ENCODE data around the gene AMH.
"Not testable (repeated sequence)": the region's sequence is repeated elsewhere in the genome, so short reads cannot be mapped to it uniquely, and the experiment has no call there.

Gene AMH

DNA sequence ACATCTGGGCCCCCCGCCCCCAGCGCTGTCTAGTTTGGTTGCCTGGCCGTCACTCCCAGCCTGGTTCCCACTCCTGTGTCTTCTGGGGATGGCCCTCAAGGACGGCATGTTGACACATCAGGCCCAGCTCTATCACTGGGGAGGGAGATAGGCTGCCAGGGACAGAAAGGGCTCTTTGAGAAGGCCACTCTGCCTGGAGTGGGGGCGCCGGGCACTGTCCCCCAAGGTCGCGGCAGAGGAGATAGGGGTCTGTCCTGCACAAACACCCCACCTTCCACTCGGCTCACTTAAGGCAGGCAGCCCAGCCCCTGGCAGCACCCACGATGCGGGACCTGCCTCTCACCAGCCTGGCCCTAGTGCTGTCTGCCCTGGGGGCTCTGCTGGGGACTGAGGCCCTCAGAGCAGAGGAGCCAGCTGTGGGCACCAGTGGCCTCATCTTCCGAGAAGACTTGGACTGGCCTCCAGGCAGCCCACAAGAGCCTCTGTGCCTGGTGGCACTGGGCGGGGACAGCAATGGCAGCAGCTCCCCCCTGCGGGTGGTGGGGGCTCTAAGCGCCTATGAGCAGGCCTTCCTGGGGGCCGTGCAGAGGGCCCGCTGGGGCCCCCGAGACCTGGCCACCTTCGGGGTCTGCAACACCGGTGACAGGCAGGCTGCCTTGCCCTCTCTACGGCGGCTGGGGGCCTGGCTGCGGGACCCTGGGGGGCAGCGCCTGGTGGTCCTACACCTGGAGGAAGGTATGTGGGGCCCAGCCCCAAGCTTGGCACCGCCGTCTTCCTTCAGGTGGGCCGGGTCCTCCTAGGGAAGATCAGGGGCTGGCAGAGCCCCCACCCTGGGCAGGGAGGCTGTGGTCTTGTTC lies at the start of gene AMH:
AMH (plus strand) TSS at position 314 of the 857 bp plus-strand sequence; CDS start at position 324, 10 bp downstream.
- DNase-seq (ENCODE audit: low spot score): no peak

DNA sequence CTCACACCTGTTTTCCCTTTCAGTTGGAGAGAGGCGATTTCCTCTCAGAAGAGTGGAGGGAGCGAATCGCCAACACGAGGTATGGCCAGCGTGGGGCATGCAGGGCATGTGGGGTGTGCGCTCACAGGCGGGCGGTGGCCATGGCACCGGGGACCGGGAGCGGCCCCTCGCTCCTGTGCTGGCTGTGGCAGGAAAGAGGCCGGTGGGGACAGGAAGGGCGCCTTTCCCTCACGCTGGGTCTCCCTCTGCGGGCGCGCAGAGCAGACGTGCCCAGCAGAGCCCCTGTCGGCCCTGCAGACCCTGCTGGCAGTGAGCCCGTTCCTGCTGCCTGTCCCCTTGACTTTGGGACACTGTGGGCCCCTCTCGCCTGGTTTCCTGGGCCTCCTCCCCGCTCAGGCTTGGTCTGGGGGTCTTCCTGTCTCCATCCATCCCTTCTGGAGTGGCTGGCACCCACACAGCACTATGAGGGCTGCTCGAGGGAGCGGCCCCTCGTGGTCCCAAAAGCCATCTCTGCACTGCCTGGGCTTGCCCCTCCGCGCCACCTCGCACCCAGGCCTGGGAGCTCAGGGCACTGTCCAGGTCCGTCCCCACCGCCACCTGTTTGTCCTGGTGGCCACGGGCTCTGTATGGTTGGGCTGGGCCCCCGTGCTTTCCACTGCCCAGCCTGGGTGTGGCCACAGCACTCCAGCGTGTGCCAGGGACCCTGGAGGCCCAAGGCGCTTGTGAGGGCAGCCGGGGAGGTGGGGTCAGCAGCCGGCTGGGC lies 49.1 kb upstream of the AMH start:
- DNase-seq (ENCODE audit: low spot score): no peak

DNA sequence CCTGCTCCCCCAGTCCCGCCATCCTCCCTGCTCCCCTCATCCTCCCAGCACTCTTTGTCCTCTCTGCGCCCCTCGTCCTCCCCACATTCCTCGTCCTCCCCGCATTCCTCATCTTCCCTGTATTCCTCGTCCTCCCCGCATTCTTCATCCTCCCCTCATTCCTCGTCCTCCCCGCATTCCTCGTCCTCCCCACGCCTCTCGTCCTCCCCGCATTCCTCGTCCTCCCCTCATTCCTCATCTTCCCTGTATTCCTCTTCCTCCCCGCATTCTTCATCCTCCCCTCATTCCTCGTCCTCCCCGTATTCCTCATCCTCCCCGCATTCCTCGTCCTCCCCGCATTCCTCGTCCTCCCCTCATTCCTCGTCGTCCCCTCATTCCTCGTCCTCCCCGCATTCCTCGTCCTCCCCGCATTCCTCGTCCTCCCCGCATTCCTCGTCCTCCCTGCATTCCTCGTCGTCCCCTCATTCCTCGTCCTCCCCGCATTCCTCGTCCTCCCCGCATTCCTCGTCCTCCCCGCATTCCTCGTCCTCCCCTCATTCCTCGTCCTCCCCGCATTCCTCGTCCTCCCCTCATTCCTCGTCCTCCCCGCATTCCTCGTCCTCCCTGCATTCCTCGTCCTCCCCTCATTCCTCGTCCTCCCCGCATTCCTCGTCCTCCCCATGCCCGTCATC lies 48.4 kb upstream of the AMH start:
- not testable (repeated sequence) for DNase-seq (ENCODE audit: low spot score)

DNA sequence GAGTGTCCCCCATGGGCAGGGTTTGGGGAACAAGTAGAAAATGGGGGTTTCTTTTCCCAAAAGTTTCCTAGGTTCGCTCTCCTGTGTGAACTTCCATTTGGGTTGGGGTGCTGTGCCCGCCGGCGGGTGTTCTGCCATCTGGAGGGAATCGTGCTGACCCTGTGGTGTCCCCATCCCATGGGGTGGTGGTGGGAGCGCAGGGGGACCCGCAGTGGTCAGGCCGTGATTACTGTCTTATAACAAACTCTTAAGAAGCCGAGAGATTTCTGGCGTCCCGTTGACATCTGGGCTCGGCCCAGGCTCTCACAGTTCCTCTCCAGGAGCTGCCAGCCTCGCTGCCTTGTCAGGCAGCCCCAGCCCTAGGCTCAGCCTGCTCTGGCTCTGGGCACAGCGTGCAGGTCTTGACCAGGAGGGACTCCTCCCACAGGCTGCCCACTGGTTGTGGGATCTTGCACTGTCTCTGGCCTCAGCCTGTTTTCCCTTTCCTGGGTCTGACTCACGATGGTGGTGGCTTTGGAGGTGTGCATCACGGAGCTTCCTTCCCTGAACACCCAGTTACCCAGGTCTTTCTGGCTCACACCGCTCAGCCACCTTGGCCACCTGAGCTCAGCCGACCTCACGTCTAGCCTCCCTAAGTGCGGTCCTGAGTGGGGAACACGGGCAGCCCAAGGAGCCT lies 47.5 kb upstream of the AMH start:
- DNase-seq (ENCODE audit: low spot score): no peak

DNA sequence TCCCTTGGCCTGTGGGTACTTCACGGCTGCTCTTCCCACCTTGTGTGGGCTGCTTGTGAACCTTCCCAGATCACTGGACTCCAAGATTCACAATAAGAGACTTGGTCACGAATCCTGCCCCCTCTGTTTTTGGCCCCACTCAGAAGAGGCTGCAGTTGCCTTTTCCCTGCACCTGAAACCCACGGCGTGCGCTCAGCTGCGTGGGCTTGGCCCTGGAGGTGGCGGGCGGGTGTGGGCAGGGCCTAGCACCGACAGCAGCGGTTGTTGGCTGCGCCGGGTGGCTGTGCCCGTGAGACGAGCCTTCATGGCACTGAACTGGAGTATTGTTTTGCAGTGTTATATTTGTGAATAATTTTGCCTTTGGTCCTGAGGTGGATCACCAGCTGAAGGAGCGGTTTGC lies 46.8 kb upstream of the AMH start:
- no peak for DNase-seq (ENCODE audit: low spot score)

DNA sequence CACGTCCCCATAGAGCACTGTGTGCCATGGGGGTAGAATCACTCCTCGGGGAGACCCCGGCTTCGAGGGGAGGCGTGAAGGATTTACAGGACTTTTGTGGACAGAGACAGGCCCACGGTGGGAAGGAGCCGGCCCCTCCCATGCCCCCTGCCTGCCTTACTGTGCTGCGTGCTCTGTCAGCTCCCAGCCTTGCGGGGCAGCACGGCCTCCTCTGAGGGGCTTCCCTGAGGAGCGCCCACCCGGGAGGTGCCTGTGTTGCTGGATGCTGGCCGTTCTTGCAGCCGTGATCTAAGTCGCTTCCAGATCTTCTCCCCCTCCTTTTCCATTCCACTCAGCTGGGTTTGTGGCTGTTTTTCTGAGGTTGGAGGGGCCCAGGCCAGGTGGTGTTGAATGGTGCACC lies 42.1 kb upstream of the AMH start:
- DNase-seq (ENCODE audit: low spot score): no peak

DNA sequence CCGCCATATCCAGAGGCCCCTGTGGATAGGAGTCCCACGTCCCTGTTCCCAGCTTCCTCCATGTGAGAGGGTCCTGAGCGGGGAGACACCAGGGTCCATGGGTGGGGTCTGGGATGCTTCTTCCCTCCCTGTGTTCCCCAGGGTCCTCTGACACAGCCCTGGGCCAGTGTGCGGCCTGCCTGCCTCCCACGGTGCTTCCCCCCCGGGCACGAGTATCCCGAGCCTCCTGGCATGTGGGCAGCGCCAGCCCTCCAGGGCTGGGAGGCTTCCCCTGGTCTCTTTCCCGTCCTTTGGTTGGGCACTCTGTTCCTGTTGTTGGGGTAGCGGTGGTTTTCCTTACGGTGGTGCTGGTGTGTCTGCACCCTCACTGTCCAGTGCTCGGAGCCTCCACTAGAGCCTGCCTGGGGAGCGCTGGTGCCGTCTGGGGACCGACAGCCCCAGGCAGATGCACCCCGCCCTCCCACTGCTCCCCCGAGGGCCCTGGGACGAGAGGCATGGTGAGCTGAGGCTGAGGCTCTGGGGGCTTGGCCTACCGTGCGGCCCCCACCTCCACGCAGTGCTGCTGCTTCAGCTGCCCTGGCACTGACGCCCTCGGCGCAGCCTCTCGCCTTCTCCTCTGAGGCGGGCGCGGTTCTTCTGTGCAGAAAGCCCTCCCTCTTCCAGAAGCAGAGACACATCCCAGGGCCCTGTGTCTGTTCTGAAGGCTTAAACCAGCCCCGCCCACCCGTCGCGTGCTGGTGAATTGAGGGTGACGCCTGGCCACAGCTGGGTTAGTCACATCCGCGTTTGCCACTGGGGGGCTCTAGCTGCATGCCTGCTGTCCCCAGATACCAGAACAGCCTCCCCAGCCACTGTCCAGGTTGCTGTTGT lies 40.9 kb upstream of the AMH start:
- peak; percentile 50 for DNase-seq (ENCODE audit: low spot score)

DNA sequence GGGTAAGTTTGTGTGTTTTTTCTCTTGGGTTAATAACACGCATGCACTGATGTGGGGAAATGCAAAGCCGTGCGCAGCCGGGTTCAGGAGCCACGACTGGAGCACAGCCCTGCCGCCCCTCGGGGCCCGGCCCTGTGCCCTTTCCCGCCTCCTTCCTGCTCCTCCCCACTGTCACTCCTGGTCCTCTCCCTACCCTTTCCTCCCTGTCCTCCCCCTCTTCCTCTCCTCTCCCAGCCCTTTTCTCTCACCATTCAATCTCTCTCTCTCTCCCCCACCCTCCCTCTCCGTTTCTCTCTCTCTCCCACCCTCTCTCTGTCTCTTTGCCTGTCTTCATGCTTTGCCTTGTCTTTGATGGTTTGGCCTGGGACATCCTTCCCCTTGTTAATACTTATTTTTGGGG lies 40.1 kb upstream of the AMH start:
- no peak for DNase-seq (ENCODE audit: low spot score)

DNA sequence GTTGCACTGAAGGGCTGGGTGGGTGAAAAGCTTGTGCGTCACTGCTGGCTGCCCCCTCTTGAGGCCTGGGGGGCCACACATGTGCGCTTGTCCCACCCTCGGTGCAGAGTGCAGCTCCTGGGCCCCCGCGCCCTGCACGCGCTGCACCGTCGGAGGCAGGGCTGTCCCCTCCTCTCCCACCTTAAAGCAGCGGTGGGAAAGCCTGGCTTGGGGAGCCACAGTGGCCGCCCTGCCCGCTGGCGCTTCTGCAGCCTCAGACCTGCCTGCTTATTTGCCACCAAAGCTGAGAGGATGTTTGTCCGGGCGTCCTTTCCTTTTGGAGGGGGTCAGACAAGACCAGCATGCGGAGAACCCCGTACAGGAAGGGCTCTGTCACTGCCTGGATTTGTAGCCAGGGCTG lies 39.7 kb upstream of the AMH start:
- DNase-seq (ENCODE audit: low spot score): no peak

DNA sequence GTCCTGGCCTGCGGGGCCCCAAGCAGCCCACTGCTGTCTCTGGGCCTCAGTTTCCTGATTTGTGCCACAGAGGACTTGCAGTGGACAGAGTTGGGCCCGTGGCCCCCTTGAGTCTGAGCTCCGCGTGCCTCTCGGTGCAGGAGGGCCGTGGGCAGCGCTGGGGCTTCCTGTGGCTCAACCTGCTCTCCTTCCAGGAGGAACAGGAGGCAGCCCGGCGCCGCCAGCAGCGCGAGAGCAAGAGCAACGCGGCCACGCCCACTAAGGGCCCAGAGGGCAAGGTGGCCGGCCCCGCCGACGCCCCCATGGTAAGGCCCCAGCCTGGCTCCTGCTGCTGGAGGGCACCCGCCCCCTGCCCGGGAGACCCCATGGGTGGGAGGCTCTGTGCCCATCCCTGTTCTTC lies 38.9 kb upstream of the AMH start:
- DNase-seq (ENCODE audit: low spot score): no peak

DNA sequence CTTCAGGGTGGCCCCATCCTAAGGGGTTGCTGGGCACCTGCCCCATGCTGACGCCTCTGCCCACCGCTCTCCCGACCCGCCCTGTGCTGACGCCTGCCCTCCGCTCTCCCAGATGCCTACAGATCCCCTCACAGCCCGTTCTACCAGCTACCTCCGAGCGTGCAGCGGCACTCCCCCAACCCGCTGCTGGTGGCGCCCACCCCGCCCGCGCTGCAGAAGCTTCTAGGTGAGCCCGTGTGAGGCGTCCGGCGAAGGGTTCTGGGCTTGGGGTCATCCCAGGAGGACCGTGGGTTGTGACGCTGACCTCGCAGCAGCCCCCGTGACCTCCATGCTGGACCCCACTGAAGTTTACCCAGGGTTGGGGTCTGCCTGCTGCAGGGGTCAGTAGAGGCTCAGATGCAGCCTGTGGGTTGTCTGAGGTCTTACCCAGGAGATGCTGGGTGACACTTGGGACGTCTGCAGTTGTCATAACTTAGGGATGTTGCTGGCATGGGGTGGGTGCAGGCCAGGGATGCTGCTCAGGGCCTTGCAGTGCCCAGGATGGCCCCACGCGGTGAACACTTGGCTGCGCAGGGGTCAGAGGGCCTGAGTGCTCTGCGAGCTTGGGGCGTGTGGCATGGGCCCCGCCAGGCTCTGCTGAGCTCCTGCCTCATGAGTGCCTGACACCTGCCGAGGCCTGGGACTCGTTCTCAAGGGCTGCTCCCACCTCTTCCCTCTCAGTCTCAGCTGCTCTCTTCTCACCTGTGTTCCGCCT lies 38.0 kb upstream of the AMH start:
- no peak for DNase-seq (ENCODE audit: low spot score)

DNA sequence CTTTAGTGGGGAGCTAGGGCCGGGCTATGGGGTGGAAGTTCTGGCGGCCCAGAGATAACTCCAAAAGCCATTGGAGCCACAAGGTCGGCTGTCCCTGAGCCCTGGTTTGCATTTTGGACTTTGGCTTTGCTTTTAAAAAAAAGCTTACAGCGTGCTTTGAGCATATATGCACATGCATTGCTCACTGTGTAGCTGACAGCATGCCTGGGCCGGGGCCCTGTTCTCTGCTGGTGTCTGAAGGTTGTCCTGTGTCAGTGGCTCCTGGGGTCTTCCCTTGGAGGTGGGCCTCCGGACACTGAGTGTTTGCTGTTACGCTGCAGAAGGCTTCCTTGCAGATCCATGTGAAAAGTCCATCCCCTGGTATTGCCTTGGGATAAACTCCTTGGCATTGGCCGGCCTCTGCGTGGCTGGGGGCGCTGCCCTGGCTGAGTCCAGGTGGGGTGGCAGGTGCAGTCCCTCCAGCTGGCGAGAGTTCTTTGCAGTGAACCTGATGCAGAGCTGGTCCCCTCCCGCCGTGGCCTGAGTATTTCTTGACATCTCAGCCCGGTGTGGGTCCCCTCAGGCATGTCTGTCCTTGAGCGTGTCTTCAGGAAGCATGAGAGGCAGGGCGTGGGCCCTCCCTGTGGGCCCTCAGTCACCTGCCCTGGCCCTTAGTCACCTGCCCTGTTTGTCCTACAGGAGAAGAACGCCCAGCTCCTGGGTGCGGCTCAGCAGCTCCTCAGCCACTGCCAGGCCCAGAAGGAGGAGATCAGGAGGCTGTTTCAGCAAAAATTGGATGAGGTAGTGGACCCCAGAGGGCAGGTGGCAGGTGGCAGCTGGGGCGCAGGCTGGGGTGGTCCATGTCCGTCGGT lies 36.0 kb upstream of the AMH start:
- no peak for DNase-seq (ENCODE audit: low spot score)

DNA sequence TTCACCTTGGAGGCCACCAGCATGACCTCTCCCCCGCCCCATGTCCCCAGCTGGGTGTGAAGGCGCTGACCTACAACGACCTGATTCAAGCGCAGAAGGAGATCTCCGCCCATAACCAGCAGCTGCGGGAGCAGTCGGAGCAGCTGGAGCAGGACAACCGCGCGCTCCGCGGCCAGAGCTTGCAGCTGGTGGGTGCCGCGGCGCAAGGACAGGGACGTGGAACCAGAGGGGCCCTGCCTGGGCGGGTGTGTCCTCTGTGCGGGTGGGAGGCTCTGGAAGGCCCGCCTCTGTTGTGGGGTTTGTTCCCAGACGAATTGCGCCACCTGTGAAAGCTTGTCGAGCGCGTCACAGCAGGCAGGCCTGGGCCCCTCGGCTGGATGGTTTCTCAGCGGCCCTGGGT lies 35.3 kb upstream of the AMH start:
- no peak for DNase-seq (ENCODE audit: low spot score)

DNA sequence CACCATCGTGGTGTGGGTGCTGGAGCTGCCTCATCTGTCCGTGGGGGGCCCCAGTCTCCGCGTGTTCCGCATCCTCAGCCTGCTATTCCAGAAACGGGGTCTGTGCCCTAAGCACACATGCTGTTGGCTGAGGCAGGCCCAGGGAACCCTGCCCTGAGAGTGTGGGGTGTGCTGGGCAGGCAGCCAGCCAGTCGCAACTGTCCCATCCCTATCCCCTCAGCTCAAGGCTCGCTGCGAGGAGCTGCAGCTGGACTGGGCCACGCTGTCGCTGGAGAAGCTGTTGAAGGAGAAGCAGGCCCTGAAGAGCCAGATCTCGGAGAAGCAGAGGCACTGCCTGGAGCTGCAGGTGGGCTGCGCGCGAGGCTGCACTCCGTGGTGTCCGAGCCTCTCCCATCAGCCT lies 34.9 kb upstream of the AMH start:
- no peak for DNase-seq (ENCODE audit: low spot score)

DNA sequence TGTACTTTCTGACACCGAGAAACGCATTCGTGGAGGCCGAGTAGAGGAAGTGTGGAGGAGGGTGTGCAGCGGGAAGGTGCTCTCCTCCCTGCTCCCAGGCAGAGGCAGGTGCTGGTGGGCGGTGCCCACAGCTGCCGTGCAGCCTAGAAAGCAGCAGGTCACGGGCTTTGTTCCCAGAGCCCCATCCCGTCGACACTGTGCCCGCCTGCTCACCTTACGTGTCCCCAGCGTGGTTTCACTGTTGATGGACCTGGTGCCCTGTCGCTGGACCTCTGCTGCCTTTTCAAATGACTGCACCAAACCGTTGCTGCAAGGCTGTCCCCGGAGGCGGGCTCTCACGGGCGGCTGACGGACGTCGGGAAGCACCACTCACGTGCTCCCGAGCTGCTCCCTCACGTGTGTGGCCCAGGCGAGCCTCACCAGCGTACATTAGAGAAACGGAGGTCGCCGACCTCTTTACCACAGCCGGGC lies 33.8 kb upstream of the AMH start:
- DNase-seq (ENCODE audit: low spot score): no peak

DNA sequence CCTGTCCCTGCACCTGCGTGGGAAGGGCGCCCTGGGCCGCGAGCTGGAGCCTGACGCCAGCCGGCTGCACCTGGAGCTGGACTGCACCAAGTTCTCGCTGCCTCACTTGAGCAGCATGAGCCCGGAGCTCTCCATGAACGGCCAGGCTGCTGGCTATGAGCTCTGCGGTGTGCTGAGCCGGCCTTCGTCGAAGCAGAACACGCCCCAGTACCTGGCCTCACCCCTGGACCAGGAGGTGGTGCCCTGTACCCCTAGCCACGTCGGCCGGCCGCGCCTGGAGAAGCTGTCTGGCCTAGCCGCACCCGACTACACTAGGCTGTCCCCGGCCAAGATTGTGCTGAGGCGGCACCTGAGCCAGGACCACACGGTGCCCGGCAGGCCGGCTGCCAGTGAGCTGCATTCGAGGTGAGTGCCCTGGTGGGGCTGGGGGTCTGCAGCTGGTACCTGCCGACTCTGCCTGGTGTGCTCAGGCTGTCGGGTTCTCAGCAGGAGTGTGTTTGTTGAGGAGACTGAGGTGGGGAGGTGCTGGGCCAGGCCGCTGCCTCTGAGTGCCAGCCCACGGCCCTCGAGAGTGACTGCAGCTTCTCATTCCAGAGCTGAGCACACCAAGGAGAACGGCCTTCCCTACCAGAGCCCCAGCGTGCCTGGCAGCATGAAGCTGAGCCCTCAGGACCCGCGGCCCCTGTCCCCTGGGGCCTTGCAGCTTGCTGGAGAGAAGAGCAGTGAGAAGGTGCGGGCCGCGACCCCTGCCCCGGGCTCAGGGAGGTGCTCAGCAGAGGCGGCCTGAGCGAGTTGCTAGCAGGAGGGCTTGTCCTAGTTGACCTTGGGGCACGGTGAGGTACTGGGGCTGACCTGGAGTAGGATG lies 32.5 kb upstream of the AMH start:
- DNase-seq (ENCODE audit: low spot score): no peak

DNA sequence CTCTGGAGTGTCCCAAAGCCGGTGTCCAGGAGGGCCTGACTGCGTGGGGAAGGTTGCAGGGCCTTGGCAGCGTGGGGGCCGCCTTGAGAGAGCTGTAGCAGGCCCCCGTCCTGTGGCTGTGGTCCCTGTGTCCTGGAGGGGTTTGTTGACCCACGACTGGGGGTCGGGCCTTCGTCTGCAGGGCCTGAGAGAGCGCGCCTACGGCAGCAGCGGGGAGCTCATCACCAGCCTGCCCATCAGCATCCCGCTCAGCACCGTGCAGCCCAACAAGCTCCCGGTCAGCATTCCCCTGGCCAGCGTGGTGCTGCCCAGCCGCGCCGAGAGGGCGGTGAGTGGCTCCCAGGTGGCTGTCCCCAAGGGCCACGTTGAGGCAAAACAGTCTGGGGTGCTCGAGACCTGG lies 31.5 kb upstream of the AMH start:
- no peak for DNase-seq (ENCODE audit: low spot score)

DNA sequence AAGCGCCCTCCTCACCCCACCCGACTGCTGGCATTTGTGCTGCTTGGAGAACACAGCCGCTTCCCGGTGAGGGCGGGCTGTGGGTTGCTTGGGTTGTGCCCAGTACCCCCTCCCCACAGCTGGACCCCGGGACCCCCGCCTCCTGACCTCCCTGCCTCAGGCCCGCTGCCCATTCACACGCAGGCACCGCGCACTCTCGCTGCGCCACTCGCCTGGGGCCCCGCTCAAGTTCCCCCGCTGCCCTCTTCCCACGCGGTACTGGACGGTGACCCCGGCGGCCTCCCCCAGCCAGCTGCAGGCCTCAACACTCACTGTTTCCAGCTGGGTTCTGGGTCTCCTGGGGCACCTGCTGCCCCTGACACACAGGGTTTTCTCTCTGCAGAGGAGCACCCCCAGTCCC lies 29.4 kb upstream of the AMH start:
- DNase-seq (ENCODE audit: low spot score): no peak
